Measurements from ENCODE around the gene SF3B4. TPM values are rescaled to one million over a fixed set of nuclear protein-coding genes. Genes with fewer than 3 reads are reported as not detected.

The SF3B4 gene, protein sequence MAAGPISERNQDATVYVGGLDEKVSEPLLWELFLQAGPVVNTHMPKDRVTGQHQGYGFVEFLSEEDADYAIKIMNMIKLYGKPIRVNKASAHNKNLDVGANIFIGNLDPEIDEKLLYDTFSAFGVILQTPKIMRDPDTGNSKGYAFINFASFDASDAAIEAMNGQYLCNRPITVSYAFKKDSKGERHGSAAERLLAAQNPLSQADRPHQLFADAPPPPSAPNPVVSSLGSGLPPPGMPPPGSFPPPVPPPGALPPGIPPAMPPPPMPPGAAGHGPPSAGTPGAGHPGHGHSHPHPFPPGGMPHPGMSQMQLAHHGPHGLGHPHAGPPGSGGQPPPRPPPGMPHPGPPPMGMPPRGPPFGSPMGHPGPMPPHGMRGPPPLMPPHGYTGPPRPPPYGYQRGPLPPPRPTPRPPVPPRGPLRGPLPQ
- 11.4 and 14.4 TPM in 2 replicates for total RNA-seq

DNA sequence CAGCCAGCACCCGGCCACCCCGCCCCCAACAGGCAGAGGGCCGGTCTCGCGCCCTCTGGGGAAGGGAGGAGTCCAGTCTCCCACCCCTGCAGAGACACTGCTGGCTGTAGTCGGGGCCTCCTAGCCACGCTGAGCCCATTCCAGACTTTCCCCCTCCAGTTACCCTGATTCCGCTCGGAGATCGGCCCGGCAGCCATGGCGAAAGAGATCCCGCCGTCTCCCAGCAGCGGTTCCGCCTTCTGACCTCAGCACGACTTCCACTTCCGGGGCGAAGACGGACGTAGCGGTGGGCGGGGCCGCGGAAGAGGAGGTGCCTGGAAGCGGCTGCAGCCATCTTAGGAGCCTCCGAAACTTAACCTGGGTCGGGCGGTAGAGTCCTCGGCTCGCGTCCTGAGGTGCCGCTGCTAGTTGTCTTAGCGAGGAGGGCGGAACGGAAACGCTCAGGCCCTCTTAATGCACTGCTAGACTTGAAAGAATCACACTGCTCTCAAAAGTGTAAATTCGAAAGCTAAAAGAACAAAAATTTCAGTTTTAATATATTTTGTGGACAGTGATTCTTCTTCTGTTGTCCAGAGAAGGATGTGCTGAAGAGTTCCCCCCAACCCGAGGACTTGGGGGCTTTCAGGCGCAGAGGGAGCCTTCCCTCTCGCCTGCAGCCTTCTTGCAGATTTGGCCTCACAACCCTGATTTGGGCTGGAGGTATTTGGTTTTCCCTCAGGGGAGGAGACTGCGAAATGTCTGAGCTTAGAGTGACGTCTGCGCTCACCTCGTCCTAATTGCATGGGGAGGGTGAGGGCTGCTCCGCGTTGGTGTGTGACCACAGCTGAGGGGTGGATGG lies at the start of gene SF3B4:
Gene SF3B4, minus strand, starts transcription at position 241 of the 838 bp plus-strand sequence. Its CDS starts 44 bp downstream, at position 197.

DNA sequence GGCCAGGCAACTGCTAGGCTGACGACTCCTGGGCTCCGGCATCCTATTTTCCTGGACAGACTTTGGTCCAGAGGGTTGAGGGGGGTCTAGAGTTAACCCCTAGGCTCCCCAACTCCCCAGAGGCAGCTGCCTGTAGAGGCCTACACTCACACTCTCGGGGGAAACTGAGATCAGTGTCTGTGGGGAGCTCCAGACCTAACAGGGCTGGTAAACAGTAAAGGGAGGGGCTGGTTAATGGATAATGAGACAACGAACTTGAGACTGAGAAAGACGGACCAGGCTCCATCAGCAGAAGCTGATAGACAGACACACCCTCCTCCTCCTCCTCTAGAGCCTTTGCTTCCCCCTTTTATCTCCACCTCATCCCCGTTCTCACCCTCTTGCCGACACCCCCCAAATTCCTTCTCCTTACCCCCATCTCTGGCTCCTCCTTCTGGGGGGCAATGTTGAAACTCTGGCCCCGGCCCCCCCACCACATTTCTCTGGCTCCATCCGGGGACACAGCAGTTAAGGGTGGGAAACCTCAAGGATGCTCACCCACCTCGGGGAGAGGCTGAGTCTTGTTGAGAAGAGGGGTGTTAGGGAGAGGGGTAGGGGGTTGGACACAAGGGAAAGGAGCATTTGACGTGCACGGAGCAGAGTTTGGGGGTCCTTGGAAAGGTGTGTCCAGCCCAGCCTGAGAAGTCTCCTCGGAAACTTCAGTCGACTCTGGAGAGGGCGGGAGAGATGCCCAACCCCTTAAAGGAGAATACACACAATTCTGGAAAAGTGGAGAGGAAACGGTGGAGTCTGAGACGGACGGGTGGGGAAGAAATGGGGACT lies 8.8 kb upstream of the SF3B4 start, which contains the start of gene MTMR11:
Gene MTMR11, minus strand, starts transcription at position 710 of the 822 bp plus-strand sequence. Its CDS starts 232 bp downstream, at position 478.

DNA sequence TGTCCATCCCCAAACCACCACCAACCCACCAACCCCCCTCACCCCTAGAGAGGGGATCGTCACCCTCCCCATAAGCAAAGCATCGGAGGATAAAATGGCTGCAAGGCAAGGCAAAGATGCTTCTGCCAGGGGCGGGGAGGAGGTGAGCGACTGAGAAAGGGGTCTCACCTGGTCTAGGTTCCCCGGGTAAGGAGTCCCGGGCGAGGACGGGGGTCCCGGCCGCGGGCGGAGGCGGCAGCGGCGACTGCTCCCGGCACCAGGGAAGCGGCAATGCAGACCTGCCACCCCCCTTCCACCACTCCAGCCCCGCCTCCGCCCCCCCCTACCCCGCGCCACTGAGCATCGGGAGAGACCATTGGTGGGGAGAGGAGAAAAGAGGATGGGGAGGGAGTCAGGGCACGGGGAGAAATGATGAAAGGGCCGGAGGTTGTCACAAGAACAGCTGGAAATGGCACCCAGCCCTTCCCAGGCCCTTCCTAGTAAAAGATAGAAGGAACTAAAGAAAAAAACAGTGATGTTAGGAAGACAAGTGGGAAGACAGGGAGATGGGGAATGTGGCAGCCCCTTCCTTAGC lies 9.9 kb downstream of the SF3B4 start, which contains the start of gene SV2A:
Gene SV2A, minus strand, starts transcription at position 274 of the 574 bp plus-strand sequence. CDS start 4,004 bp downstream, outside the sequence.

DNA sequence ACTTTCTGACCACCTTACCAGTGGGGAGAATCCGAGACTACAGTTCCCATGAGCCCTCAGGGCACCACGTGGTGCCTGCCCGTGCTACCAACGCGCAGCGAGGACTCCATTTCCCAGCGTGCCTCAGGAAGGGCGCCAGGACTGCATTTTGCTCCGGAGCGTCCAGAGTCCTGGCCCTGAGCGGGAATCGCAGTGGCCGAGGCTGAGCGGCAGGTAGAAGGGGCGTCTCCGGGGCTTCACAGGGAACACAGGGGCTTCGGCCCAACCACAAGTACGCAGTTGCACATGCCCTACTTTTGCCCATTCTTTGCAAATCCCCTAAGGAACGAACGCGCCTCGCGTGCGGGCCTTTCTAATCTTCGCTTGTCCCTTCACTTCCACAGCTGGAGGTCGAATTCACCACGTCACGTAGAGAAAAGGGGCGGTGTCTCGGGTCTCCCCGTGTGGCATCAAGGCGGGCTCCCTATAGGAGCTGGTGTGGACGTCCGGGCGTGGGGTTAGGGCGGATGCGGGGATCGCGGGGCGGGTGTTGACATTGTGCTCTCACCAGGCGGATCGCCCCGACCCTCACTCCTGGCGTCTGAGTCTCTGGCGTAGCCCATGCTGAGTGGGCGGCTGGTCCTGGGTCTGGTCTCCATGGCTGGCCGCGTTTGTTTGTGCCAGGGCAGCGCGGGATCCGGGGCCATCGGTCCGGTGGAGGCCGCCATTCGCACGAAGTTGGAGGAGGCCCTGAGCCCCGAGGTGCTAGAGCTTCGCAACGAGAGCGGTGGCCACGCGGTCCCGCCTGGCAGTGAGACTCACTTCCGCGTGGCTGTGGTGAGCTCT lies 27.9 kb downstream of the SF3B4 start, which contains the start of gene BOLA1:
Gene BOLA1, plus strand, starts transcription at position 109 of the 825 bp plus-strand sequence. Its CDS starts 492 bp downstream, at position 601.

Other genes with a start within 250 kb of the SF3B4 start
- not detected in 2 replicates for gene FCGR1A, start 145.1 kb downstream of the SF3B4 start, total RNA-seq
- 11.2 and 12.2 TPM in 2 replicates for gene BOLA1, start 28.2 kb downstream of the SF3B4 start, total RNA-seq
- gene SV2A, start 10.0 kb downstream of the SF3B4 start, total RNA-seq, result 19.4 and 38.0 TPM in 2 replicates
- gene MTMR11, start 9.1 kb upstream of the SF3B4 start, total RNA-seq, result 12.2 and 13.2 TPM in 2 replicates
- 19.6 and 20.8 TPM in 2 replicates for gene OTUD7B, start 82.9 kb upstream of the SF3B4 start, total RNA-seq
- gene VPS45, start 140.0 kb upstream of the SF3B4 start, total RNA-seq, result 39.0 and 49.9 TPM in 2 replicates
- gene PLEKHO1, start 222.1 kb upstream of the SF3B4 start, total RNA-seq, result 48.7 and 63.8 TPM in 2 replicates